ENCODE data around the gene ACTL9. TPM values are rescaled to one million over a fixed set of nuclear protein-coding genes. Genes with fewer than 3 reads are reported as not detected.

ACTL9 gene
- total RNA-seq, 2 experiments from 2014 or later: not detected

- CTCF ChIA-PET: interaction anchor here (0.6 to 5.9 kb wide), 7 partner anchors 30 to 121 kb away, joined by 3 to 45 read pairs (median 5); no protein-coding TSS in a partner anchor
- H3K4me3 Mint-ChIP-seq: no peak overlapping the region
- DNase-seq: no peak
These were observed 2.4 kb upstream of the ACTL9 start for GRCh38 chr19:8700956-8701355.

GRCh38 chr19:8699908-8700307 is 1.3 kb upstream of the ACTL9 start:
- no peaks in the 10 kb centered on the region for H3K9me3 Mint-ChIP-seq (ENCODE audit: low read depth)
- DNase-seq (no peak), ATAC-seq (no peak)
- no peak overlapping the region for H3K4me3 Mint-ChIP-seq
- CTCF ChIA-PET: interaction anchor here (5.9 kb wide), 1 partner anchor 46 kb away, joined by 45 read pairs; no protein-coding TSS in a partner anchor
- peaks cover 1% of the 10 kb centered on the region for H3K36me3 Mint-ChIP-seq
- H3K27me3 Mint-ChIP-seq: peaks cover 11% of the 10 kb centered on the region
- peaks cover 40% of the 10 kb centered on the region for H3K4me1 Mint-ChIP-seq
- no peak overlapping the region for H3K27ac Mint-ChIP-seq

More at GRCh38 chr19:8700956-8701355, 2.4 kb upstream of the ACTL9 start:
- Mint-ChIP-seq H3K36me3 (peaks cover 1% of the 10 kb centered on the region), H3K4me1 (peaks cover 51% of the 10 kb centered on the region), H3K27me3 (peaks cover 6% of the 10 kb centered on the region), H3K27ac (no peak overlapping the region), H3K9me3 (ENCODE audit: low read depth) (no peaks in the 10 kb centered on the region)
- ATAC-seq: no peak

- Mint-ChIP-seq H3K27ac (no peak overlapping the region), H3K4me3 (no peak overlapping the region), H3K36me3 (peaks cover 1% of the 10 kb centered on the region), H3K4me1 (peaks cover 35% of the 10 kb centered on the region), H3K27me3 (peaks cover 19% of the 10 kb centered on the region), H3K9me3 (ENCODE audit: low read depth) (no peaks in the 10 kb centered on the region)
- CTCF ChIA-PET: interaction anchor here (0.7 to 5.9 kb wide), 5 partner anchors 32 to 117 kb away, joined by 3 to 45 read pairs (median 5); no protein-coding TSS in a partner anchor
- ATAC-seq (no peak), DNase-seq (no peak)
These were observed 743 bp downstream of the ACTL9 start for GRCh38 chr19:8697671-8698432.

GRCh38 chr19:8696993-8697392 is 1.6 kb downstream of the ACTL9 start:
- no peak overlapping the region for H3K4me3 Mint-ChIP-seq
- H3K27me3 Mint-ChIP-seq: peaks cover 25% of the 10 kb centered on the region
- H3K9me3 Mint-ChIP-seq (ENCODE audit: low read depth): no peaks in the 10 kb centered on the region
- H3K4me1 Mint-ChIP-seq: peaks cover 28% of the 10 kb centered on the region
- no peak for ATAC-seq
- DNase-seq: no peak
- CTCF ChIA-PET: interaction anchor here (1.5 to 5.9 kb wide), 2 partner anchors 43 to 52 kb away, joined by 5 to 45 read pairs; no protein-coding TSS in a partner anchor
- peaks cover 1% of the 10 kb centered on the region for H3K36me3 Mint-ChIP-seq
- no peak overlapping the region for H3K27ac Mint-ChIP-seq

GRCh38 chr19:8695911-8696310 is 2.7 kb downstream of the ACTL9 start:
- Mint-ChIP-seq H3K4me3 (no peak overlapping the region), H3K27me3 (peaks cover 31% of the 10 kb centered on the region), H3K36me3 (peaks cover 1% of the 10 kb centered on the region), H3K4me1 (peaks cover 20% of the 10 kb centered on the region), H3K27ac (no peak overlapping the region), H3K9me3 (ENCODE audit: low read depth) (no peaks in the 10 kb centered on the region)
- ATAC-seq: no peak
- CTCF ChIA-PET: interaction anchor here (2.6 to 5.3 kb wide), 2 partner anchors 41 to 79 kb away, joined by 17 to 127 read pairs; no protein-coding TSS in a partner anchor
- DNase-seq: no peak

GRCh38 chr19:8695501-8695900 is 3.1 kb downstream of the ACTL9 start:
- H3K4me1 Mint-ChIP-seq: peaks cover 19% of the 10 kb centered on the region
- H3K27me3 Mint-ChIP-seq: peaks cover 32% of the 10 kb centered on the region
- peaks cover 1% of the 10 kb centered on the region for H3K36me3 Mint-ChIP-seq

GRCh38 chr19:8690753-8691539 is 7.6 kb downstream of the ACTL9 start:
- Mint-ChIP-seq H3K4me1 (peaks cover 19% of the 10 kb centered on the region), H3K27ac (no peak overlapping the region)

More at GRCh38 chr19:8695501-8695900, 3.1 kb downstream of the ACTL9 start:
- DNase-seq (no peak), ATAC-seq (no peak)
- Mint-ChIP-seq H3K27ac (no peak overlapping the region), H3K4me3 (no peak overlapping the region), H3K9me3 (ENCODE audit: low read depth) (no peaks in the 10 kb centered on the region)
- CTCF ChIA-PET: interaction anchor here (1.6 to 5.3 kb wide), 7 partner anchors 10 to 118 kb away, joined by 3 to 127 read pairs (median 17); no protein-coding TSS in a partner anchor

GRCh38 chr19:8688930-8689329 is 9.7 kb downstream of the ACTL9 start:
- Mint-ChIP-seq H3K27ac (no peak overlapping the region), H3K9me3 (ENCODE audit: low read depth) (no peaks in the 10 kb centered on the region), H3K27me3 (peaks cover 30% of the 10 kb centered on the region), H3K4me3 (no peak overlapping the region), H3K36me3 (no peaks in the 10 kb centered on the region), H3K4me1 (peaks cover 21% of the 10 kb centered on the region)
- no peak for DNase-seq
- ATAC-seq: no peak
- CTCF ChIA-PET: interaction anchor here (1.2 to 6.6 kb wide), 3 partner anchors 34 to 108 kb away, joined by 4 to 48 read pairs (median 5); no protein-coding TSS in a partner anchor

More at GRCh38 chr19:8690753-8691539, 7.6 kb downstream of the ACTL9 start:
- Mint-ChIP-seq H3K9me3 (ENCODE audit: low read depth) (no peaks in the 10 kb centered on the region), H3K4me3 (no peak overlapping the region), H3K36me3 (no peaks in the 10 kb centered on the region), H3K27me3 (peaks cover 34% of the 10 kb centered on the region)
- CTCF ChIA-PET: interaction anchor here (2.1 to 6.6 kb wide), 3 partner anchors 36 to 41 kb away, joined by 4 to 127 read pairs (median 48); no protein-coding TSS in a partner anchor
- DNase-seq: no peak
- ATAC-seq: no peak

- Mint-ChIP-seq H3K4me3 (no peak overlapping the region), H3K4me1 (peaks cover 25% of the 10 kb centered on the region), H3K36me3 (no peaks in the 10 kb centered on the region), H3K27ac (no peak overlapping the region), H3K27me3 (peaks cover 19% of the 10 kb centered on the region), H3K9me3 (ENCODE audit: low read depth) (peaks cover 3% of the 10 kb centered on the region)
- no peak for ATAC-seq
- CTCF ChIA-PET: interaction anchor here (0.7 to 6.6 kb wide), 5 partner anchors 8 to 106 kb away, joined by 3 to 48 read pairs (median 4); no protein-coding TSS in a partner anchor
- DNase-seq: no peak
These were observed 12.0 kb downstream of the ACTL9 start for GRCh38 chr19:8686549-8686948.

GRCh38 chr19:8684001-8684902 is 14.3 kb downstream of the ACTL9 start:
- Mint-ChIP-seq H3K36me3 (no peaks in the 10 kb centered on the region), H3K4me3 (no peak overlapping the region), H3K27me3 (peaks cover 12% of the 10 kb centered on the region), H3K4me1 (peaks cover 35% of the 10 kb centered on the region), H3K9me3 (ENCODE audit: low read depth) (peaks cover 3% of the 10 kb centered on the region), H3K27ac (no peak overlapping the region)
- CTCF ChIA-PET: interaction anchor here (0.6 to 6.6 kb wide), 6 partner anchors 10 to 330 kb away, joined by 3 to 48 read pairs (median 4); no protein-coding TSS in a partner anchor
- no peak for DNase-seq
- ATAC-seq: no peak

GRCh38 chr19:8682931-8683330 is 15.7 kb downstream of the ACTL9 start:
- no peak for DNase-seq
- H3K27me3 Mint-ChIP-seq: peaks cover 8% of the 10 kb centered on the region
- H3K36me3 Mint-ChIP-seq: peaks cover 4% of the 10 kb centered on the region
- ATAC-seq: no peak
- H3K9me3 Mint-ChIP-seq (ENCODE audit: low read depth): peaks cover 10% of the 10 kb centered on the region
- no peak overlapping the region for H3K4me3 Mint-ChIP-seq
- H3K27ac Mint-ChIP-seq: no peak overlapping the region
- peaks cover 35% of the 10 kb centered on the region for H3K4me1 Mint-ChIP-seq
- CTCF ChIA-PET: interaction anchor here (1.1 kb wide), 1 partner anchor 20 kb away, joined by 3 read pairs; no protein-coding TSS in a partner anchor

- no peak overlapping the region for H3K4me3 Mint-ChIP-seq
- H3K9me3 Mint-ChIP-seq (ENCODE audit: low read depth): peaks cover 12% of the 10 kb centered on the region
- ATAC-seq (no peak), DNase-seq (no peak)
- no peak overlapping the region for H3K27ac Mint-ChIP-seq
- H3K4me1 Mint-ChIP-seq: peaks cover 35% of the 10 kb centered on the region
- CTCF ChIA-PET: interaction anchor here (1.1 kb wide), 1 partner anchor 20 kb away, joined by 3 read pairs; no protein-coding TSS in a partner anchor
- peaks cover 4% of the 10 kb centered on the region for H3K36me3 Mint-ChIP-seq
- H3K27me3 Mint-ChIP-seq: peaks cover 8% of the 10 kb centered on the region
These were observed 16.1 kb downstream of the ACTL9 start for GRCh38 chr19:8682472-8682871.

All from activated CD8-positive, alpha-beta memory T cell treated with anti-CD3 and anti-CD28 coated beads, Interleukin-2, amount 10 ng/mL, durations not matched to agents 7 days and 5 days (primary cell).